HG03060 (cell line): ENCODE results near the gene CSF1R.
"Not testable (repeated sequence)": the region's sequence is repeated elsewhere in the genome, so short reads cannot be mapped to it uniquely, and the experiment has no call there.

Source experiments
- ATAC-seq: cut with Tn5 transposase; IDR thresholded peaks from one replicate; pipeline ENCODE4 v1.9.1; 2021; ENCODE audit warnings: low read depth, moderate number of reproducible peaks; ENCODE audit not compliant: unreplicated experiment

CSF1R gene

DNA sequence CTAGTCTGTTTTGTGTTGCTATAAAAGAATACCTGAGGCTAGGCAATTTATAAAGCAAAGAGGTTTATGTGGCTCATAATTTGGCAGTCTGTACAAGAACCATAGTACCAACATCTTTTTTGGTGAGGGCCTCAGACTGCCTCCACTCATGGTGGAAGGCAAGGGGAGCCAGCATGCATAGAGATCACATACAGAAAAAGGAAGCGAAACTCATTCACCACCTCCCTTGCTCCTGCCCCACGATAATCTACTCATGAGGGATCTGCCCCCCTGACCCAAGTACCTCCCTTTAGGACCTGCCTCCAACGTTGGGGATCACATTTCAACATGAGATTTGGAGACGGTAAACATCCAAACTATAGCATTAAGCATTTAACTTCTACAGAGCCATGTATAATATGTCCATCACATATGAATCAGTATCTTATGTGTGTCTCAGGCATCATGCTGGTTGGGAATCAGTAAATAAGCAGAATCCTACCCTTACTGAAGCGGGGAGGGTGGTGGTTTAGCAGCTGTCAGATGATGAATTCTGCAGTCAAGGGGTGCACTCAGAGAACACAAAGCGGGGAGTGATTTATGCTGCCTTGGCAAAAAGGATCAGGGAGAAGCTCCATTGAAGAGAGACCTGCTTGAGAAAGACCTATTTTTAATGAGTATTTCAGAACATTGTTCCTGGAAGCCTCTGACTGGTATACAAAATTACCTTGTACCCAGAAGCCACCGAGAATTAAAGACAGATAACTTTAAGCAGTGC lies 51.0 kb downstream of the CSF1R start:
- no peak for ATAC-seq

DNA sequence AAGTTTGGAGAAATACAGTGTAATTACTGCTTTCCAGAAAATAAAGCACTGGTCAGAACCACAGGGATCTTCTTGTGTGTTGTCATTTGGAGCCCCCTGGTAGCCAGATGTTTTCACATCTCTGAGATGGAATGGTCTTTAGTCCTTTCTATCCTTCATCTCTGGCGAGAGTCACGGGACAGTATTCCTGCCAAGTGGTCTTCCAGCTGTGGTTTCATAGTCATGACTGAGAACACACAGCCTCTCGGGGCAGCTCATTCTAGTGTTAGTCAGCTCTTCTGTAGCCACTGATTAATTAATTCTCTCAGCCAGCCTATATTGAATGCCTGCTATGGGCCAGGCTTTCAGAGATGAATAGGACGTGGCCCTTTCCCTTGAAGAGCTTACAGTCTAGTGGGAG lies 51.7 kb downstream of the CSF1R start:
- no peak for ATAC-seq

GRCh38 chr5:150033334-150033733 lies 53.0 kb downstream of the CSF1R start:
- ATAC-seq, result no peak

DNA sequence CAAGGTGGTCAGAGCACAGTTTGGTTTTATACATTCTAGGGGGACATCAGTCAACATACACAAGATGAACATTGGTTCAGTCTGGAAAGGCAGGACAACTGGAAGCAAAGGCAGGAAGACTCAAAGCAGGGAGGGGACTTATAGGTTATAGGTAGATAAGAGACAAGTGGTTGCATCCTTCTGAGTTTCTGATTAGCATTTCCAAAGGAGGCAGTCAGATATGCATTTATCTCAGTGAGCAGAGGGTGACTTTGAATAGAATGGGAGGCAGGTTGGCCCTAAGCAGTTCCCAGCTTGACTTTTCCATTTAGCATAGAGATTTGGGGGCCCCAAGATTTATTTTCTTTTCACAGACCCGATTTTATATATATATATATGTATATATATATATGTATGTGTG lies 58.3 kb downstream of the CSF1R start:
- not testable (repeated sequence) for ATAC-seq

DNA sequence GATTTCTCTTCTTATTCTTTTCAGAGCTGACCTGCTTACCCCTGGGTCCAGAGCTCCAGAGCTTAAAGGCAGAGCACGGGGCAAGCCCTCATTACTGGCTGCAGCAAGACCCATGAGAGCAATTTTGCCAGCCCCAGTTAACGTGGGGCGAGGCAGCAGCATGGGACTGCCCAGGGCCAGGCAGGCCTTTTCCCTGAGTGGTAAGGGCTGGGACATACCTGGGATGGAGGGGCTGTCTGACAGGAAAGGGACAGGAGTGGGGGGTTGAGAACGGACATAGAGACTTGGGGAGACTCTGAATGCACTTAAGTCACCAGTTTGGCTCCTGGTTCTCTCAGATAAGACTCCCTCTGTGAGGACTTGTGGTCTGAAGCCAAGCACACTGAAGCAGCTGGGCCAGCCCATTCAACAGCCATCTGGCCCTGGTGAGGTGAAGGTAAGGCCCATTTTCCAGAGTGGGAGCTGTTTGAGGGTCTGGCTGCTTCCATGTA lies 59.6 kb downstream of the CSF1R start:
- no peak for ATAC-seq

- ATAC-seq, result no peak
These were observed 61.9 kb downstream of the CSF1R start for GRCh38 chr5:150024346-150024984.

- ATAC-seq, result no peak
These were observed 63.2 kb downstream of the CSF1R start for GRCh38 chr5:150023136-150023535.

DNA sequence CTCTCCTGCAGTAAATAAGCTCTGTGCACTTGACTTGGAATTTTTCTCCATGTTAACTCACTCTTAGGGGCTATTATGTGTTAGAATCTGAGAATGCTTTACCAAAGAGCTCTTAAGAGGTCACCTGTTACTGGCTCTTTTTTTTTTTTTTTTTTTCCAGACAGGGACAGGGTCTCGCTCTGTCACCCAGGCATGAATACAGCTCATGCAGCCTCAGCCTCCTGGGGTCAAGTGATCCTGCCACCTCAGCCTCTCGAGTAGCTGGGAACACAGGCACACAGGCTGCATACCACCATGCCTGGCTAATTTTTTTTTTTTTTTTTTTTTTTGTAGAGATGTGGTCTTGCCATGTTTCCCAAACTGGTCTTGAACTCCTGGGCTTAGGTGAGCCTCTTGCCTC lies 63.7 kb downstream of the CSF1R start:
- no peak for ATAC-seq

- ATAC-seq, result no peak
These were observed 64.2 kb downstream of the CSF1R start for GRCh38 chr5:150022158-150022531.

GRCh38 chr5:150021491-150022157 lies 64.7 kb downstream of the CSF1R start:
- ATAC-seq, result no peak

DNA sequence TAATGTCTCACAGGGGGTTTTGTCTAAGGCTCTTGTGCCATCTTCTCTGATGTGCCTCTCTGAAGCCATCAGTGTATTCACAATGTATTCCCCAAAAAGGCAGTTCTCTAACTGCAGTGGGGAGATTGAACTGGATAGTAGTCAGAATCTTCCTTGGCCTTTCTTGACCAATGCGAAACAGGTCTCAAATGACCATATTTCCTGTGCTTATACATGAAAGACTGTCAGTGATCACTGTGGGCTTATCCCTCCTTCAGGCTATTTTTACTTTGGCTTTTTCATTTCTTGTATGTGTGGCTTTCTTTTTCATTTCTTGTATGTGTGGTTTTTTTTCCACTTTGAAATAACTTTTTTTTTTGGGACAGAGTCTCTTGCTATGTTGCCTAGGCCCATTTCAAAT lies 66.1 kb downstream of the CSF1R start:
- ATAC-seq, result no peak

DNA sequence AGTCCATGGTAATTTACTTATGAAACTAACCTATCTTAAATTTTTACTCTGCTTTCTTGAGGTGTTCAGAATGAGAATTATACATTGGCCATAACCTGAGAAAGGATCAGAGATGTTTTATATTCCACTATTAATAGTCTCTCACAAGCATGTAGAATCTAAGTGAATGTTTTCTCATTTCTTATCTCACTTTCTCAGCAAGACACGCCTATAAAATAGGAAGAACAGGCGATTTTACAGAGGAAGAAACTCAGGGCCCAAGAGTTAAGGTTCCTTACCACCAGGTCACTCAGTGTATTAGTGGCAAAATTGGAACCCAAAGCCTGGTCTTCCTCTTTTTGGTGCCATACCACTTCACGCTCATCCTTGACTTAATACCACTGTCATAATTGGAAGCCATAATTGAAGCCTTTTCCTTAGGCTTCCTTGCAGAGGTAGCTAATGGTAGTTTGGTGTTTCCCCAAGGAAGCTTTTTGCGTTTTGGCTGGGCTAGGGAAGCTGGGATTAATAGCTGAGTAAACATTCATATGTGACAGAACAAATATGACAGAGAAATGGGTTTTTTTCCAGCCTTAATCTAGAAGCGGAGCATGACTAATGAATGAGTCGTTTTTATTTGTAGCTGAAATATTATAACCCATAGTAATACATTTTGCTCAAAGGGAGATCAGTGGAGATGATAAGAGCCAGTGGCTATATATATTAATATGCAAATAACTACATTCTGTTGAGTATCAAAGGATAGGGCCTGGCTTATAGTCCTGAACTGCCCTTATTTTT lies 68.9 kb downstream of the CSF1R start:
- ATAC-seq, result no peak

DNA sequence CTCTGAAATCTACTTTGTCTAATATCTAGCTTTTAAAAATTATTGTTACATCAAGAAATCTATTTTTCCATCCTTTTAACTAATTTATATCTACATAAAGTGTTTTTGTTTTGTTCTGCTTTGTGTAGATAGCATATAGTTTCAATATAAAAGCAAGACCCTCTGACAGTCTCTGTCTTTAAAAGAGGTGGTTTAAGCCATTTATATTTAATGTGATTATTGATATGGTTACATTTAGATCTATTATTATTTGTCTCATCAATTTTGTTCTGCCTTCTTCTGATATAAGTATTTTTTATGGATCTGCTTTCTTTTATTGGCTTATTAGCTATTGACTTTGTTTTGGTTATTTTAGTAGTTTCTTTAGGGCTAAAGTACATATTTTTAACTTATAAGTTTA lies 69.8 kb downstream of the CSF1R start:
- ATAC-seq, result no peak

DNA sequence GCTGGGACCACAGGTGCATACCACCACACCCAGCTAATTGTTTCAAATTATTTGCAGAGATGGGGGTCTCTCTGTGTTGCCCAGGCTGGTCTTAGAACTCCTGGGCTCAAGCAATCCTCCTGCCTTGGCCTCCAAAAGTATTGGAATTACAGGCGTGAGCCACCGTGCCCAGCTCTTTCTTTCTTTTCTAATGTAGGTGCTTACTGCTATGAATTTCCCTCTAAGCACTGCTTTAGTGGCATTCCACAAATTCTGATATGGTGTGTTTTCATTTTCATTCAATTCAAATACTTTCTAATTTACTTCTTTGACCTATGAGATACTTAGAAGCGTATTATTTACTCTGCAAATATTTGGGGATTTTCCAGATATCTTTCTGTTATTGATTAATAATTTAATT lies 70.9 kb downstream of the CSF1R start:
- no peak for ATAC-seq

DNA sequence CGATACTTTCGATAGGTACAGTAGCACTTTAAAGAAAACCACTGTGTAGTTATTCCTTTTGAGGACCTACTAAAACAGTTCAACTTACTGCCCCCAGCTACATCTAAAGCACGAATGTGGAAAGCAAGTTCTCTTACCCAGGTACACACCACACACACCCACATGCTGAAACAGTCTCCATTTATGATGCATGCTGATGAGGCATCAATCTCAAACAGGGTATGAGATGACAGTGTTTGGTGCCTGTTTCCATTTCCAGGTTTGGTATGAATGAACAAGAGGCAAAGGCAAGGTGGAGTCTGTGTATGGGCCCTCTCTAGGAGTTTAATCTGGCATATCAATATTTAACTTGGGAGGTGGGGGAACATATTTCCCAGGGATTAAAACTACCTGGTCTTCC lies 71.9 kb downstream of the CSF1R start:
- no peak for ATAC-seq

- ATAC-seq, result no peak
These were observed 72.4 kb downstream of the CSF1R start for GRCh38 chr5:150013931-150014330.

- no peak for ATAC-seq
These were observed 76.5 kb downstream of the CSF1R start for GRCh38 chr5:150009671-150010387.

DNA sequence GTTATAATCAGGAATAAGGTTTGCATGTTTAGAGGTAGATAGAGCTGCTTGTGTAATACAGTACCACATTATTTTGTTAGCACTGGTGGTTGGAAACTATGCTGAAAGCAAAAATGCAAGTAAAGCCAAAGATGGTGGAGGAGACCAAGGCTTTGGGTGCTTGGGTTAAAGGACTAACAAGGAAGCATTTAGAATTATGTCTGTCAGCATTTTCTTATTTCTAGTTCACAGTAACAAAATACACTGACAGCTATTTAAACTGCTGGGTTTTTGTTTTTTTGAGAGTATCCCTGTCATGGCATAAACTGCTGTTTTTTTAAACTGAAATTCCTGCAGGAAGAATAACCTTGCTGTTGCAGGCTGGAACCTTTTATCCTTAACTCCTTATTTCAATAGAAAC lies 79.3 kb downstream of the CSF1R start:
- no peak for ATAC-seq

DNA sequence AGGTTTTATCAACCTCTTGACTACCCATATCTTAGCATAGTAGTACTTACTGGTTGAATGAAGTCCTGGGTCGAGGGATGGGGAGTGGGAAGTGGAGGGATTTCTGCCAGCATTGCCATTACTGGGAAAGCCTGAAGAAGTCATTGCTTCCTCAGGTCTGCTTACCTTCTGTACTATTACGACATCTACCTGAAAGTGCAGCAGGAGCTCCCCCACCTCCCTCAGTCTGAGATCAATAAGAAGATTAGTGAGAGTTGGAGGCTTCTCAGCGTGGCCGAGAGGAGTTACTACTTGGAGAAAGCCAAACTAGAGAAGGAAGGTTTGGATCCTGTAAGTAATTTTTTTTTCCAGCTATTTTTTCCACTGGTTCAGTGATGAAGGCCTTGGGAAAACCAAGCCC lies 80.0 kb downstream of the CSF1R start:
- no peak for ATAC-seq
